SU-DHL-6 (cell line): Measurements from ENCODE around the gene GRB14.
"Not testable (repeated sequence)": the region's sequence is repeated elsewhere in the genome, so short reads cannot be mapped to it uniquely, and the experiment has no call there.

Experiments
- H2AFZ ChIP-seq: fragments of 200-600 bp; sonication (generic); 2 replicates; pipeline ENCODE4 v1.6.1; 2014; ENCODE audit warnings: low read depth, mild to moderate bottlenecking, moderate library complexity, mixed read lengths, antibody characterized with exemption, low read length; ENCODE audit not compliant: severe bottlenecking
- H3F3A ChIP-seq: fragments of 200-600 bp; shearing (Covaris generic); 2 replicates; pipeline ENCODE4 v1.6.0; 2016; ENCODE audit warnings: antibody characterized with exemption, mild to moderate bottlenecking; ENCODE audit not compliant: insufficient read depth
- H3K27ac ChIP-seq: fragments of 200-600 bp; sonication (generic); 2 replicates; pipeline ENCODE4 v1.5.1; 2016; ENCODE audit warnings: low read depth, mild to moderate bottlenecking, low read length, moderate library complexity, mixed read lengths
- H3K27me3 ChIP-seq: fragments of 200-600 bp; sonication (generic), shearing (Covaris generic); 2 replicates; pipeline ENCODE4 v1.6.0; 2014; ENCODE audit warnings: mild to moderate bottlenecking, low read length
- H3K36me3 ChIP-seq: fragments of 200-600 bp; sonication (generic); 2 replicates; pipeline ENCODE4 v1.6.1; 2014; ENCODE audit warnings: mild to moderate bottlenecking, low read length, mixed read lengths
- H3K4me2 ChIP-seq: fragments of 300-600, 200-600 bp; shearing (Covaris generic), sonication (generic); 2 replicates; pipeline ENCODE4 v1.6.0; 2014; ENCODE audit warnings: low read length, low read depth, mild to moderate bottlenecking; ENCODE audit not compliant: poor library complexity, severe bottlenecking
- H3K4me3 ChIP-seq: fragments of 200-600 bp; sonication (generic); 2 replicates; pipeline ENCODE4 v1.5.1; 2014; ENCODE audit warnings: antibody characterized with exemption, low read length, mild to moderate bottlenecking, mixed read lengths; ENCODE audit not compliant: insufficient read depth, poor library complexity, severe bottlenecking
- H3K79me2 ChIP-seq: fragments of 200-600 bp; sonication (generic); 2 replicates; pipeline ENCODE4 v1.6.1; 2014; ENCODE audit warnings: mild to moderate bottlenecking, low read length, moderate library complexity; ENCODE audit not compliant: insufficient read depth
- H3K9ac ChIP-seq: fragments of 200-600 bp; sonication (generic); 2 replicates; pipeline ENCODE4 v1.7.0; 2014; ENCODE audit warnings: mild to moderate bottlenecking, low read length
- H3K9me2 ChIP-seq: fragments of 200-600 bp; sonication (generic); replicated peaks from 2 replicates; pipeline ENCODE4 v1.6.1; 2014; ENCODE audit warnings: low read length; ENCODE audit not compliant: insufficient read depth
- H3K9me3 ChIP-seq: fragments of 200-600 bp; sonication (generic); 2 replicates; pipeline ENCODE4 v1.6.1; 2014; ENCODE audit warnings: low read length, mixed read lengths; ENCODE audit not compliant: insufficient read depth
- H4K20me1 ChIP-seq: fragments of 200-600 bp; sonication (generic); 2 replicates; pipeline ENCODE4 v1.6.1; 2014; ENCODE audit warnings: low read depth, mild to moderate bottlenecking, antibody characterized with exemption, low read length, moderate library complexity, mixed read lengths
- CTCF ChIP-seq: fragments of 200-600 bp; sonication (generic); IDR thresholded peaks from one replicate; pipeline ENCODE4 v1.5.1; 2017; ENCODE audit warnings: antibody characterized with exemption, mild to moderate bottlenecking, low read length, moderate library complexity; ENCODE audit not compliant: insufficient read depth, poor library complexity, severe bottlenecking
- EZH2phosphoT487 ChIP-seq: fragments of 200-600 bp; sonication (generic), shearing (Covaris generic); conservative IDR thresholded peaks from 2 replicates; pipeline ENCODE4 v1.6.1; 2018; ENCODE audit warnings: mild to moderate bottlenecking, antibody characterized with exemption, low read length, moderate library complexity, mixed read lengths

Gene GRB14

GRCh38 chr2:164551519-164551918 lies 69.8 kb downstream of the GRB14 start:
- Histone ChIP-seq H3F3A (no peaks in the 10 kb centered on the region), H3K4me3 (no peak overlapping the region), H4K20me1 (no peaks in the 10 kb centered on the region), H3K4me2 (no peak overlapping the region), H3K79me2 (no peaks in the 10 kb centered on the region), H3K9ac (no peak overlapping the region), H2AFZ (no peak overlapping the region), H3K36me3 (no peaks in the 10 kb centered on the region), H3K27ac (no peak overlapping the region), H3K27me3 (no peaks in the 10 kb centered on the region), H3K9me2 (no peaks in the 10 kb centered on the region), H3K9me3 (no peaks in the 10 kb centered on the region)
- TF ChIP-seq CTCF (no peak), EZH2phosphoT487 (no peak)

DNA sequence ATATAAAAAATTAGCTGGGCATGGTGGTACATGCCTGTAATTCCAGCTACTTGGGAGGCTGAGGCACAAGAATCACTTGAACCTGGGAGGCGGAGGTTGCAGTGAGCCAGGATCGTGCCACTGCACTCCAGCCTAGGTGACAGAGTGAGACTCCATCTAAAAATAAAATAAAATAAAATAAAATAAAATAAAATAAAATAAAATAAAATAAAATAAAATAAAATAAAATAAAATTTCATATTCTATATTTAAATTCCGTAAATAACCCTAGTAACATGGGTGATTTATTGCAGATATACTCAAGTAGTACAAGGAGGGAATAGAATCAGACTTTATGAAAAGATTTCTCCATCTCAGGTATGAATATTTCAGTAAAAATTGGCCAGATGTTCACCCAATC lies 71.6 kb downstream of the GRB14 start:
- H3K4me3 ChIP-seq, H3K4me2 ChIP-seq, H3K9me3 ChIP-seq, H3K79me2 ChIP-seq, H3K9me2 ChIP-seq, H2AFZ ChIP-seq, H3F3A ChIP-seq, H3K36me3 ChIP-seq, H4K20me1 ChIP-seq, H3K27ac ChIP-seq, H3K9ac ChIP-seq, H3K27me3 ChIP-seq: not testable (repeated sequence)

DNA sequence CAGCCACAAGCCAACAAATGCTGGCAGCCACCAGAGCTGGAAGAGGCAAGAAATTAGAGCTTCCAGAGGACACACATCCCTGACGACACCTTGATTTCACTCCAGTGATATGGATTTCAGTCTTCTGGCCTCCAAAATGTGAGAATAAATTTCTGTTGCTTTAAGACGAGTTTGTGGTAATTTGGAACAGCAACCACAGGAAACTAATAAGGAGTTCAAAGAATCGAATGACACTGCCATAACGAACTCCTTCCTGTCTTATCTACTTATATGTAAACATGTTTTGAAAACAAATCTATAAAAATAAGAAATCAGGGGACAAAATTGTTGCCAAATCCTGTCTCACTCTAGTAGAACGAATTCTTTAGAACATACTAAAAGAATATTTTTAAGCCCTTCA lies 75.8 kb downstream of the GRB14 start:
- Histone ChIP-seq H3K9me3 (no peaks in the 10 kb centered on the region), H3K4me2 (no peak overlapping the region), H2AFZ (no peak overlapping the region), H3K9ac (no peak overlapping the region), H3K27me3 (no peaks in the 10 kb centered on the region), H3K79me2 (no peaks in the 10 kb centered on the region), H3K27ac (no peak overlapping the region), H3K9me2 (no peaks in the 10 kb centered on the region), H3K36me3 (no peaks in the 10 kb centered on the region), H3F3A (no peaks in the 10 kb centered on the region), H4K20me1 (no peaks in the 10 kb centered on the region), H3K4me3 (no peak overlapping the region)
- no peak for TF ChIP-seq CTCF
- no peak for TF ChIP-seq EZH2phosphoT487

GRCh38 chr2:164542581-164543021 lies 78.7 kb downstream of the GRB14 start:
- Histone ChIP-seq H3K79me2 (no peaks in the 10 kb centered on the region), H3K27ac (no peak overlapping the region), H3K9me3 (no peaks in the 10 kb centered on the region), H2AFZ (no peak overlapping the region), H4K20me1 (no peaks in the 10 kb centered on the region), H3K9me2 (no peaks in the 10 kb centered on the region), H3K27me3 (no peaks in the 10 kb centered on the region), H3K9ac (no peak overlapping the region), H3F3A (no peaks in the 10 kb centered on the region), H3K4me3 (no peak overlapping the region), H3K4me2 (no peak overlapping the region), H3K36me3 (no peaks in the 10 kb centered on the region)
- no peak for TF ChIP-seq EZH2phosphoT487
- no peak for TF ChIP-seq CTCF
